DMS53 (cell line): ENCODE measurements around the gene CUL5.

Source experiments
- DNase-seq: peaks from one replicate; lab custom pipeline; 2025; lab: John Stamatoyannopoulos, UW

CUL5 gene

GRCh38 chr11:108008656-108009496 lies at the start of gene CUL5:
TSS of gene CUL5 (plus strand) at chr11:108008898. CDS start at chr11:108009349, 451 bp downstream.
- DNase-seq = peak; percentile 97

- DNase-seq = no peak
These were observed 47.2 kb upstream of the CUL5 start for GRCh38 chr11:107961480-107961879.

GRCh38 chr11:107962181-107962580 lies 46.5 kb upstream of the CUL5 start:
- DNase-seq = no peak

GRCh38 chr11:107963091-107963490 lies 45.6 kb upstream of the CUL5 start:
- no peak for DNase-seq

GRCh38 chr11:107969219-107969618 lies 39.5 kb upstream of the CUL5 start:
- DNase-seq = peak; percentile 11

- DNase-seq = no peak
These were observed 38.6 kb upstream of the CUL5 start for GRCh38 chr11:107970049-107970448.

GRCh38 chr11:107973641-107974040 lies 35.1 kb upstream of the CUL5 start:
- DNase-seq = no peak

GRCh38 chr11:107988397-107989158 lies 20.1 kb upstream of the CUL5 start:
- DNase-seq = no peak

- DNase-seq = no peak
These were observed 16.8 kb upstream of the CUL5 start for GRCh38 chr11:107991868-107992414.

- no peak for DNase-seq
These were observed 12.5 kb upstream of the CUL5 start for GRCh38 chr11:107996006-107996776.

- no peak for DNase-seq
These were observed 9.9 kb upstream of the CUL5 start for GRCh38 chr11:107998761-107999160.

- DNase-seq = peak; percentile 60
These were observed 8.8 kb upstream of the CUL5 start for GRCh38 chr11:107999759-108000455.

GRCh38 chr11:108002476-108002875 lies 6.2 kb upstream of the CUL5 start:
- DNase-seq = no peak

- no peak for DNase-seq
These were observed 5.1 kb upstream of the CUL5 start for GRCh38 chr11:108003623-108004022.

GRCh38 chr11:108007819-108008218 lies 879 bp upstream of the CUL5 start:
- DNase-seq = no peak

- peak; percentile 53 for DNase-seq
These were observed 1.0 kb downstream of the CUL5 start for GRCh38 chr11:108009497-108010370.

- no peak for DNase-seq
These were observed 3.5 kb downstream of the CUL5 start for GRCh38 chr11:108012139-108012725.

GRCh38 chr11:108016647-108017046 lies 7.9 kb downstream of the CUL5 start:
- DNase-seq = no peak

GRCh38 chr11:108018708-108019107 lies 10.0 kb downstream of the CUL5 start:
- DNase-seq = no peak
